Activated CD4-positive, CD25-positive, alpha-beta regulatory T cell treated with anti-CD3 and anti-CD28 coated beads, Interleukin-2, amount 50 U/mL, for 24 hours (primary cell): ENCODE data around the gene RYR2.
A peak's percentile ranks its signal among the peaks of the same experiment; 100 is the strongest.

ENCODE experiments used
- ATAC-seq, 2 donors: fragments of 150-1000 bp; cut with Tn5 transposase; one replicate each; pipeline ENCODE4 v1.10.0; 2021; ENCODE audit warnings: mild to moderate bottlenecking in 1 of 2, moderate library complexity in 1 of 2

The RYR2 gene

DNA sequence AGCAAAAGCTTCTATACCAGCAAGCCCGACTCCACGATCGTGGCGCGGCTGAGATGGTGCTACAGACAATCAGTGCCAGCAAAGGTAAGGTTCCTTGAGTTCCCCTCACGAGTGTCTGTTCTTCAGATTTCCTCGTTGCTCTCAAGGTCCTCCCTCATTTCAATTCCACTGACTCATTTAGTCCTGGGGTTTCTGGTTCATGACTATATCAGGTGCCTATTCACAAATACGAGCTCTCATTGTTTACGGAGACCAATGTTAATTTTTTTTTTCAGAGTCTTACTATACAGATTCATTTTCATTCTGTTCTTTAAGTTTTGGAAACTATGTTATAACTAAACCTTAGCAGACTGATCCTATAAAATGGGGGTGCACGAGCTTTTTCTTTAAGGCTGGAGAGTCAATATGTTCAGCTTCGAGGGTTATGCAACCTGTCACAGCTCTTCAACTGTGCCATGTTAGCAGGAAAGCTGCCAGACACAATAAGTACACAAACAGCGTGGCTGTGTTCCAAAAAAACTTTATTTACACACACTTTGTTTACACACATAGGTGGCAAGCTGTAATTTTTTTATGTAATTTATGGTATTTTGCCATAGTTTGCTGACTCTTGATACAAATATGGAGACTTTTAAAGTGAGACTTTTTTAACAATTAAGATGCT, 714.5 kb downstream of the RYR2 start:
- ATAC-seq = no peak

DNA sequence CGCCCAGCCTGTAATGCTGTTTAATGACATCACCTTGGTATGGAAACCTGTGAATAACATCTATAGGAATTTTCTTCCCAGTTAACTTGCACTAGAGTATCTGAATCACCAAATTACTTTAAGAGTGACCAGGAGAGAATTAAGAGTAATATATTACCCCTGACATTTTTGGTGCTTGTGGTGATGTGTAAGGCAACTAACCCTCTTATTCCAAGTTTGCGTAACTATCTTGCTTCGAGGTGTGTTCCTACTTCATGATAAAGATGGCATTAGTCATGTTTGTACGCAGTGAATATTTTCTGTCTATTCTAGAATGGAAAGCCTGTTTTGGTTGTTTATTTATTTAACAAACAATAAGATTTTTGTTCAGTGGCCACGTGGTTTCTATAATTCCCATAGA, 717.4 kb downstream of the RYR2 start:
- ATAC-seq = no peak

DNA sequence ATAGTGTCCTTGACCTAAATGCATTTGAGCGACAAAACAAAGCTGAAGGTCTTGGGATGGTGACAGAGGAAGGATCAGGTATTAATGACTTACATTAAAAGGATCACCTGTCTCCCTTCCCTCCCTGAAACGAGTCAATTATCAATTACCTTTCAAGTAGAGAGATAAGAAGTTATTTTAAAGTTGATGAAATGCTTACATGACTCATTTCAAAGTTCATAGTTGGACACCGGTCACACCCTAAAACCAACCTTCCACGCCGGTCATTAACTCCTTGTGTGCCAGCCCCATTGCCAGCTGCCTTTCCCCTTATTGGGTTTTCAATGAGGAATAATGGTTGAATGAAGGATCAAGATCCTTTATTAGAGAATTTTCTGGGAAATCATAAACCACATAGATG, 719.0 kb downstream of the RYR2 start:
- ATAC-seq = no peak

DNA sequence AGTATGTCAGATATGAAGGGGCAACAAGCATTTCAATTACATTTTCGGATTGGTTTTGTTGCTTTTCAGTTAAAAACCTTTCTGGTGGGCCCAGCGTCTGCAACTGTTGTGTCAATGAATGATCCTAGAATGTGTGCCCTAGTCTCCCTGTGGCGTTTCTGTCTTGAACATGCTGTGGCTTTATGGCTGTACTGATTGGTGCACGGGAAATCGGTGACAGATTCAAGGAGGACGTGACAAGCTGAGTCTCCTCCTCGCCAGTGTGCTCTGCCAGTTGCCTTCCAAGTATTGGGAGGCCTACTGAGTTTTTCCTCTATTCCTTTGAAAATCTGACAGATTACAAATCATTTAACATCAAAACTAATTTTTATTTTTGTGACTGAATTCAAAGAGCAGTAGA, 721.2 kb downstream of the RYR2 start:
- ATAC-seq = no peak

DNA sequence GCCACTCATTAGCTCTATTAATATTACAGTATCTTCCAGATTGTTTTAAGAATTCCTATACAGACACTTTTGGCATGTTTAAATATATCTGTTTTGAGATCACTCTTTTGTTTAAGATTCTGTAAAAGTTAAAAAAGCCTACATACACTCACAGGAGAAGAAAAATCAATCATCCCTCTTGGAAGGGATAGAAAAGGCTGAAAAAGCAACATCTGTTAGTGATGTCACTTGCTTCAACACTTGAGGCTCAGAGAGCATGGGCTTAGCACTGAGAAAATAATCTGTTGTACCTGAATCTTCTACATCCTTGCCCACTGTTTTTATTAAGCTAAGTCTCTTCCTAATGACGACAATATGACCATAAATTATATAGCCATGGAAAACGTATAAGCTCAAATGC, 721.8 kb downstream of the RYR2 start:
- no peak for ATAC-seq

DNA sequence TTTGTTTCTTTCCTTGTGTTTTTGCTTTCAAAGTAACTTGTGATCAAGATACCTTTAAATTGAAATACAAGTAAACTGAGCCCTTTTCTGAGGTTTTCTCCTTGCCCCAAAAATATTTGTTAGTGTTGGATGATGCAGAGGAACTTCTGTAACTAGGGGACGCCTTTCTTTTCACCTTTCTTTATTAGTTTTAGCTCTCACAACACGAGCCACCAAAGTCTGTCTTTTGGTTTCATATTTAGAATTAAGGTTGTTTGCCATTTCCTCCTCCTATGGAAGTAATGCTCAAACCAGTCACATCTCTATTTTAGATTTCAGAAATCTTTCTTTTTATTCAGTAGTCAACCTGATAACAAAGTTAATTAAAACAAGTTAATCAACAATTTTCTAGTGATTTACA, 727.9 kb downstream of the RYR2 start:
- ATAC-seq = no peak

DNA sequence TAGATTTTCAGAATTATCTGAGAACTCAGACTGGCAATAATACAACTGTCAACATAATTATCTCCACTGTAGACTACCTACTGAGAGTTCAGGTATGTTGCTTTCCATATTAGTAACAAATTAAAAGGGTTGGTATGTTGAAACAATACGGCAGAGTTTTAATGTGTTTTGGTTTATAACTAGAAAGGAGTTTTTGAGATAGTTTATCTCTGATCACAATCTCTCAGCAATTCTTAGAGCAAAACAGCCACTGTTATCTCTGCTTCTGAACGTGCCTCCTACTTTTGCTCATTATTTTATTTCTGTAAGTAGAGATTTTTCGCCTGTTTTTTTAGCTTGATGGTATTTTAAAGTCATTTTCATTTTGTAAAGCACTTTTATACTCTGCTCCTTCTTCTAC, 730.0 kb downstream of the RYR2 start:
- no peak for ATAC-seq

DNA sequence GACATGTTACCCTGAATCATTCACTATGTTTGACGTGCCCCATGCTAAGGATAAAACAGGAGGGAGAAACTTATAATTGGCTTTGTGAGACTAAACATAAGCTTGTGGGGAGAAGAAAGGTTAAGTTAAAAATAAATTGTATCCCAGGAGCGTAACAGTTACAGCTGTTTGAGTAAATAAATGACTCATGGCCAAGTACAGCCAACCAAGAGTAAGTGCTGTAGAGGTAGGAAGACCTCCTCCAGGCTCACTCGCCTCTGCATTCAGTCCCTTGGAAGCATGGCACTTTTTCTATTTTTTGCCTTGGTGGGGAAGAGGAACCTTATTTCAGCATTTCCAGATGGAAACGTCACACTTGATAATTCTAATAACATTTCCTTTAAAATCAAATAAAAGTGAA, 732.3 kb downstream of the RYR2 start:
- ATAC-seq = no peak

DNA sequence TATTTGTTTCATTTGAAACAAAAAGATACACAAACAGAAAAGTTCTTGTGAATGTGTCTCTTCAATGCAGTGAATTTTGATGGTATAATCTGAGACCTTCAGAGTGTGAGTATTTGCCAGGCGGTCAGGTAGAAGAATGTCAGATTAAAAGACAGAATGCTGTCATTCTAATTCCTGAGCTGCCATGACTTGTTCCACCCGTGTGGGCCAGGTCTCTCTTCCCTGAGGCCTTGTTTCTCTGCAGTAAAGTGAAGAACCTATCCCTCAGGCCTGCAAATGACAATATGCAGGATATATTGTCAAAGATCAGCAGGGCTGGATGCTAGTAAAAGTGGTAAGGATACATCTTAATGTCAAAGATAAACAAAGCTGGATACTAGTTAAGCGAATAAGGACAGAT, 737.4 kb downstream of the RYR2 start:
- no peak for ATAC-seq

DNA sequence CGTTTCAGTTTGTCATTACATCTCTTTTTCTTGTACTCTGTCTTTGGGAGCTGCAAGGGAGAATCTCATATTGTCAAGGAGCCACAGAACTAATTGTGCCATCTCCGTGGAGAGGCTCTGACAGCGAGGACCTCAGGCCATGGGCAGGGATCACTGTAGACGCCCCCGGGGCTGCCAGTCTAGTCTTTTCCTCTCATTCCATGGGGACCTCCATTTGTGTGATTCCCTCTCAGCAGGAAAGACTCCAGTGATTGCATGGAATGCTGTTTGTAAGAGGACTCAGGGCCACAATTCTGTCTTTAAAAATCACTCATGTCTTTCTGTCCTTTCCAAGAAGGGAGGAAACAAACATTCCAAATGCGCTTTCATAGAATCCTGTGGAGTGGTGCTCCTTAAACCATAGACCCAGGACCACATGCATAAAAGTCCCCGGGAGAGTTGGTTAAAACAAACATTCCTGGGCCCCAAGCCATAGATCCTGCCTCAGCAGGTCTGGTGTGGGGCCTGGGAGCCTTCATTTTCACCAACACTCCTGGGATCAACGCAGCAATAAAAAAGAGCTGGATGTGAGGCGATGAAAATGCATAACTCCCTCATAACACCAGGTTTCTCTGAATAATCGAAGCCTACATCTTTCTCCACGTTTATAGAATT, 744.2 kb downstream of the RYR2 start:
- no peak for ATAC-seq

DNA sequence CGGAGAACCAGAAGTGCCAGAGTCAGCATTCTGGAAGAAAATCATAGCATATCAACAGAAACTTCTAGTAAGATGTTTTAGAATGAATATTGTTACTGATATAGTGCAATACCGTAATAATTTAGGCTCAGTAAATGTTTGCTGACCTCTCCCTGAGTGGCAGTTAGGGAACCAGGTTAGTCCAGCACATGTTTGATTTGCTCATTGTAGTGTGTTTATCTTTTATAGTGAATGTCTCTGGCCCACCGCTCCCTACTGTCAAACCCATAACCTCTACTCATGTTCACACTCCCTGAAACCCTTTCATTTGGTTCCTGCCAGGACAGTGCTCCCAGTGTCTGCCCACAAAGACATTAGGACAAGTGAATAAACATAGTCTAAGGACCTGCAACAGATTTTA, 746.1 kb downstream of the RYR2 start:
- no peak for ATAC-seq

DNA sequence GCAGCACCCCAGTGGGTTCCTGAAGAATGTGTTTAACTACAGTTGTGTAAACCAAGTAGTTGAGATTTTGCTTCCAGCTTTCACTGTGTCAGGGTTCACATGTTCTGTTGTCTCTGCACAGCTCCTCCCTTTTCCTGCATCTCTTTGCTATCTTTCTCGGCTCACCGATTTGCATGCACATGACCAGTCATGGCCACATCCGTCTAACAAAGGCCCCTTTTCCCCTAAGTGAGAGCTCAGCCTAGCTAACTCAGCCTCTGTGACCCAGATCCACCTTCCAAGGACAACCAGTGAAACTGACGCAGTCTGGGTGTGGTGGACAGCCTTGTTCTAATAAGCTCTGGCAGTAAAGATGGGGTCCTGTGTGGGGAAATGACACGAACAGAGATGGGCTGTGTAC, 747.6 kb downstream of the RYR2 start:
- ATAC-seq = no peak

DNA sequence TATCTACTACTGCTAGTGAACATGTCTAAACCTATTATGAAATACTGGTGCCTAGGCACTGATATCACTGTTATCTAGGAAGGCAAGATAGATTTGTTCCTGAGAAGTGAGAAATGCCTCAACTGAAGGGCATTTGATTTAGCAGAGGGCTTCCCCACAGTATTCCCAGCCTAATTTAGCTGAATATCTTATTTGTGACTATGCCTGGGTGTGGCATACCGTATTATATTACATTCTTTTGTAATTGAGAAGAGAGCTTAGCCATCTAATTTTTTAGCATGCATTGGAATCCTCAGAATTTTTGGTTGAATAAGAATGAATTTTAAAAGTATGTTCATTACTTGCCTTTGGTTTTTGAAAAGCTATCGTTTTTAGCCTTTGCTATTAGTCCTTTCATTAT, 749.6 kb downstream of the RYR2 start:
- no peak for ATAC-seq

DNA sequence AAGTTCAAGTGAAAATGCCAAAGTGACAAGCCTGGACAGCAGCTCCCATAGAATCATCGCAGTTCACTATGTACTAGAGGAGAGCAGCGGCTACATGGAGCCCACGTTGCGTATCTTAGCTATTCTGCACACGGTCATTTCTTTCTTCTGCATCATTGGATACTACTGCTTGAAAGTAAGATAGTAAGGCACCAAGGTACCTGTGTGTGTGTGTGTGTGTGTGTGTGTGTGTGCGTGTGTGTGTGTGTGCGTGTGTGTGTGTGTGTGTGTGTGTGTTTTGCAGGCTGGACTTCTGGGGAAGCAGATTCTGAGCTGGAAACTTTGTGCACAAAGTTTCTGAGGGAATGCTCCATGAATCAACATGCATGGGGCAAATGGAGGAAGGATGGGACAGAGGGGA, 750.2 kb downstream of the RYR2 start:
- no peak for ATAC-seq

DNA sequence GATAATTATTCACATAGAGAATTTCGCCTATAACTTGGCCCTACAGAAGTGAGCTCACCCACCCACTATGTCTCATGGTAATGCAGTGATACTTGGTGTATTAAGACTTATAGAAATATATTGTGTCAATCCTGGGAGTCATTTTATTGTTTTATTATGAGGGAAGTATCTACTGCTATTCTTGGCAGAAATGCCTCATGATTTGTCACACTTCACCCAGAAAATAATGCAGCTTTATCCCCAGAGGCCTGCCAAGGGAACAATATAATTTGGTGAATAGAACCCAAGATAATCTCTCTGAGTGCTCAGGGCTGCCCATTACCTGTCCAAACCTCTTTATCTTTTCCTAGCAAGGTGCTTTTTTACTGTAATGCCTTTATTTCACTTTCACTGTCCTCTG, 750.7 kb downstream of the RYR2 start:
- ATAC-seq = no peak

DNA sequence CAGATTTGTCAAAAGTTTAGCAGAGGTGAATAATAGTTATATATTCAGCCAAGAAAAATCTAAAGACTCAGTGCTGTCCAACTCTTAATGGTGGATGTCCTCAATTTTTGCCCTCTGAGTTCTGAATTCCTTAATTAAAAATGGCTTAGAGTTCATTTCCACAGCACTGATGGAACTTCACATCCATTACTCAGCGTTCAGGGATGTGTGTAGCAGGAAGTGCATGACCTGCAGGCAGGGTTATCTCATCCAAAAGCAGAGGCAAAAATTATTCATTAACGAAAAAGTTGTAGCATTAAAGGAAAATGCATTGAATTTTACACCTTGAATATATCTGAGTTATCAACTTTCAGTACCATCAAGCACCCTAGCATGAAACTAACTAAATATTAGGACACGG, 752.1 kb downstream of the RYR2 start:
- no peak for ATAC-seq

DNA sequence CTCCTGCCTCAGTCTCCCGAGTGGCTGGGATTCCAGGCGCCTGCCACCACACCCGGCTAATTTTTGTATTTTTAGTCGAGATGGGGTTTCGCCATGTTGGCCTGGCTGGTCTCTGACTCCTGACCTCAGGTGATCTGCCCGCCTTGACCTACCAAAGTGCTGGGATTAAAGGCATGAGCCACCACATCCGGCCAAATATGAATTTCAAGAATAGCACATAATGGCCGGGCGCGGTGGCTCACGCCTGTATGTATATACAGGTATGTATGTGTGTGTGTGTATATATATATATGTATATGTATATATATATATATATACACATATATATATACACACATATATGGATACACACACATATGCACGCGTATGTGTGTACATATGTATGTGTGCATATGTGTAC, 753.6 kb downstream of the RYR2 start:
- no peak for ATAC-seq

DNA sequence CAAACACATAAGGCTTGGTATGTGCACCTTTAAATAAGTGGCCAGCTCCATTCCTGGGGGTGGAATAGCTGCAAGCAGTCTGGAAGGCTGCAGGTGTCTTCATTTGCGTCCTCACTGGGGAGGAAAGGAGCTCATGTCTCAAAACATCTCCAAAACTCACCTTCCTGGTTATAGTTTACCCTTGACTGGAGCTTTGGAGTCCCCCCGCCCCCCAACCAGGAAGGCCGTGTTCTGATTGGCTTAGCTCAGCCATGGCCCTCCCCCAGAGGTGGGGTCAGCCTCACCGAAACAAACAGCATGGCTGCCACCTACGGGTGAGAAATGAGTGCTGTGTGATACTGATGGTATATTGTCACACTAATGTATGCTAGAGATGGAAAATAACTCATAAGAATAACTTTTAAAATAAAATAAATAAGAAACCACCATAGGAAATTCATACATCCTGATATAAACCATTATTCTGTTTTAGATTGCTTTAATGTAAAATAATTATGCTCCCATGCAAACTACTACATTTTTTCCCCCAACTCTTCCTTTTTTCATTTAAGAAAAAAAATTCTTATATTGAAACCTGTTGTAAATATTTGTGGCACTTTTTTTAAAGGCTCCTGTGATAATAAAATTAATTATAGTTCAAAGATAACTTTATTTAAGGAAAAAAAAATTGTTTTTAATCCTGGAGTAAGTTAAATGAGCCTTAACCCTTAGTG, 757.9 kb downstream of the RYR2 start:
- peak in 1 of 2 donors; percentile 45 for ATAC-seq

DNA sequence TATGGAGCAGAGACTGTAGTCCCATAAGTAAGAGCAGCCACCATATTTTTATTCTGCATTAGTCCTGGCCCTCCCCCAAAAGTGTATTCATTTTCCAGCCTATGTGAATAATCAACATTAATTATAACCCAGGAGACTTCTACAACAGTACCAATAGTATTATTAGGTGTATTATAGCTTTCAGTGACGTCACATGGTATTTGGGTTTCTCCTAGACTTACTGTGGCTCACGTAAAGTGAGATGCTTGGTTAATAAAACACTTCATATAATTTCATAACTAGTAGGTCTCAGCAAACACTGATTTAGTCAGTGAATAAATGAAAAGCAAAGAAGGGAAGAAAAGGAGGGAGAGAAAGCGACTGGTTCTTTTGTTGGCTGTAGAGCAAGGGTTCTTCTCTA, 762.5 kb downstream of the RYR2 start:
- ATAC-seq = no peak

DNA sequence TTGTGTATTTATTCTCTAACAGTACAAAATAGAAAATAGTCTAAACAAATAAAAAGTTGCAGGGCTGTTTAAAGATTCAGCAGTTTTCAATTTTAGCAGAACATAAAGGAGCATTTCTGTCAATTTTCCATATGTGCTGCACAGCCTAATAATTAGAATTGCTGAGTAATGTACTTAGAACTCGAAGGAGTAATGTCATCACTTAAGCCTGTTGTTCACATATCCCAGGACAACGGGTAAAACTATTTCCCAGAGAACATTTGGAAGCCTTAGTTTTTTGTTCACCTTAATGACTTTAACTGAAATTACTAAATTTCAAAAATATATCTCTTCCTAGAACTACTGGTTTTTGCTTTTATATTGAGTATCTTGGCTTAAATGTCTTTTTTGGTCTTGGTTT, 767.1 kb downstream of the RYR2 start:
- no peak for ATAC-seq

DNA sequence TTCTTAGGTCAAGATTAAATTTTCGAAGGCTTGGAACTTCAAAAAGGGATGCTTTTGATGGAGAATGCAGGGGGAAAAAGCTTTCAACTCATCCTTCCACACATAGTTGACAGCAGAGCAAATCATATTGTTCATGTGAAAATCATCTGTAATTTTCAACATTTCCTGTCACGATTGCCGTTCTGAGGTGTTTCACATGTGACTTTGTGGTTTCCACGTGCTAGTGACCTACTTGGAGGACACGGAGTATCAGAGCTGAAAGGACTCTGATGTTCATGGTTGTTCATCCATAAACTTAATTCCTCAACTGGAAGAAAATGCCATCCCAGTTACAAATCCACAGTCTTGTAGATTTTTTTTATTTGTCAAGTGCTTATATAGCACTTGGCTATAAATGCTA, 769.6 kb downstream of the RYR2 start:
- ATAC-seq = no peak

DNA sequence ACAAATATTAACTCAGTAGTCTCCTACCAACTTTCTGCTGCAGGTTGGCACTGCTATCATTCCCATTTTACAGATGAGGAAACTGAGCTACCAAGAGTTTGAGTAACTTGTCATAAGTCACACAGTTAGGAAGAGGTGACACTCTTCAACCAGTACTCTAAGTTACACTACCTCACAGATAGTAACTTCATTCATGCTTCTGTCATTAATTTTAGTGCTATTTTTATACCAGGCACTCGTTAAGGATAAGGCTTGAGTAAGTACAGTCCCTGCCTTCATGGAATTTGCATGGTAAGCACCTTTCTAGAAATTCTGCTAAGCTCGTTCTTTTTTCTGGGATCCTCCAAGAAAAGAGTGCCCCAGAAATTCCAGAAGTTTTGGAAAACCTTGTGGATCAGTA, 770.1 kb downstream of the RYR2 start:
- no peak for ATAC-seq

DNA sequence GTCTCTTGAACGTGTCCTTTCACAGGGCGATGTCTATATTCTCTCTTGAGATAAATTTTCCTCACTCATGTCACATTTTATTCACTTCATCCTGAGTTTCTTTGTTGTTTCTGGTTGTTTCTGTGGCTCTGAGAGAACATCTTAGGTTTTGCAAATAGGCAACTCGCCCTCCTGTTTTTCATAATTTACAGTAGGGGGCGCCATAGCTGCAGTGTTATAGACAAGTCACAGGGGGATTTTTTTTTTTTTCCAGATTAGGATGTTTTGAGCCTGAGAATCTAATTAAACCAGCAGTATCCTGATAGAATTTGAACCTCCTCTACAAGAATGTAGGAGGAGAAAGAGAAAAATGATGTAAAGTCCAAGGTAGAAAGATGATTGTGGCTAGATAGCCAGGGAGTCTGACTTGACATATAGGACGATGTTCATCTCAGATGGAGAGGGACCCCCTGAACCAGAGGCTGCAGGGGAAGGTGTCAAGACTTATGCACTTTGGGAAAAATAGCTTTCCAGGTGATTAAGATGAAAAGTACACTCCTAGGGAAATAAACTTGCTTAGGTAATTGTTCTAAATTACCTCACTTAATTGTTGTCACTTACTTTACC, 772.4 kb downstream of the RYR2 start:
- ATAC-seq = no peak

DNA sequence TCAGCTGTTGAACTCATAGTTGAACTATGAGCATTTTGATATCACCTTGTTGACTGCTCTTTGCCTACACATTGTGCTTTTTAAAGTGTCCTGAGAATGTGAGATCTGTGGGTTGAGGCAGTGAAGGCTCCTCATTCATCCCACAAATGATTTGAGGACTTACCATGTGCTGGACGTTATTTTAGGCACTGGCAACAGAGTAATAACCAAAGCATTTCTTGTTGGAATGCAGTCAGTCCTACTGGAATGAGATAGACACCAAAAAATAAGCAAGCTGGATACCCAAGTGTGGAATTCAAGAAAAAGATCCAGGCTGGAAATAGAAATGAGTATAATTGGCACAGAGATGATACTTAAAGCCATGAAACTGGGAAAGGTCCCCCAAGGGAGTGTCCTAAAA, 775.3 kb downstream of the RYR2 start:
- ATAC-seq = no peak
